ENCODE data around the gene TTL. TPM values are rescaled to one million over a fixed set of nuclear protein-coding genes. Genes with fewer than 3 reads are reported as not detected.

The TTL gene
- polyA plus RNA-seq, 3 donors, result 2.7 to 13.9 (median 5.4) TPM

DNA sequence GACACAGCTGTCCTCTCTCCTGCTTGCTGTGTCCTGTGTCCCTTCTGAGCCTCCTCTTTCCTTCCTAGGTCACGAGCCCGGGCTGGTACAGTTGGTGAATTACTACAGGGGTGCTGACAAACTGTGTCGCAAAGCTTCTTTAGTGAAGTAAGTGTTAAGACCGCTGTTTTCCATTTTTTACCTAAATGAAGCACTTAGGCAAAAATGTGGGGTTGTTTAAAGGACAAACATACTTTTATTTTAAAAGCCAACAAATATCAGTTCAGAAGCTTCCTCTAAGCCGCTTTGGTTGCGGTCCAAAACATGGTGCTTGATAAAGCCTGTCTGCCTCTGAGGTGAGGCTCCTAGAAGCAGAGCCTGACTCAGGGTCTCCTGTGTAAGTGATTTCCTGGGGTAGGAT is 3.9 kb downstream of the TTL start:
- intact Hi-C loops (cut with micrococcal nuclease), result no loop called here
- H3K27ac Mint-ChIP-seq, result peak overlapping the region in 1 of 7 donors; percentile 21

DNA sequence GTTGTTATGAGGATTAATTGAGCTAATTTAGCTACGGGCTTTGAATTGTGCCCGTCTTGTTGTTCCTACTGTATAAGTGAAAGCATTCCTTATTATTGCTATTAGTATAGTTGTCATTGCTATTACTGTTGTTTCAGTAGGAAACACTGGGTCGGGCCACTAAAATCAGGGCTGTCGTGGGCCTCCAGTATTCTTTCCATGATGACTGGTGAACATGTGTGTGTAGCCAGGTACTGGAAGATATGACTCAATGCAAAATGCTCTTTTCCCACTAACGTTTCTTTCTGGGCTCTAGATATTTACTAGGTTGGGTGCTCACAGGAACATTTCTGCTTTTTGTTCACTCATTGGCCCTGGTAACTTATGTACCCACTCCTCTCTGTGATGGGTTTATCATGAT is 4.9 kb downstream of the TTL start:
- no CpG with 5 or more reads among the region's 5 CpGs for WGBS (ENCODE audit: insufficient coverage)
- intact Hi-C loops (cut with micrococcal nuclease), result no loop called here
- no peaks in the 10 kb centered on the region for H3K27me3 ChIP-seq (ENCODE audit: control insufficient read depth in 2 of 2, insufficient read depth in 2 of 2, low read length in 2 of 2)
- no peak overlapping the region for H3K9ac ChIP-seq (ENCODE audit: insufficient read depth, low read length, poor library complexity, severe bottlenecking)
- H3K79me2 ChIP-seq (ENCODE audit: insufficient read depth, low read length), result peaks cover 53% of the 10 kb centered on the region
- DNase-seq, result no peak
- no peak overlapping the region for H3K4me3 ChIP-seq (replicated peaks in 1 of 3; ENCODE audit: low read depth in 2 of 3, low read length in 3 of 3)
- no peaks in the 10 kb centered on the region for H3K9me3 Mint-ChIP-seq
- no peaks in the 10 kb centered on the region for H3K27me3 Mint-ChIP-seq (ENCODE audit: low read depth in 3 of 3)
- H3K4me3 Mint-ChIP-seq, result no peak overlapping the region
- no peaks in the 10 kb centered on the region for H3K9me3 ChIP-seq (replicated peaks in 1 of 2; ENCODE audit: control insufficient read depth in 1 of 2, insufficient read depth in 1 of 2, low read length in 2 of 2)
- peaks cover 17 to 38% of the 10 kb centered on the region in 2 donors for H3K36me3 Mint-ChIP-seq
- no peak overlapping the region for H2AFZ ChIP-seq (ENCODE audit: insufficient read depth, low read depth, low read length, poor library complexity, severe bottlenecking)
- H3K4me1 ChIP-seq (ENCODE audit: control insufficient read depth in 1 of 2, insufficient read depth in 2 of 2, low read length in 2 of 2), result peaks cover 14 to 19% of the 10 kb centered on the region in 2 donors
- H4K20me1 ChIP-seq (ENCODE audit: insufficient read depth, low read length), result peaks cover 15% of the 10 kb centered on the region
- peaks cover 20% of the 10 kb centered on the region for H3K4me1 Mint-ChIP-seq
- peaks cover 9 to 30% of the 10 kb centered on the region in 2 donors for H3K36me3 ChIP-seq (replicated peaks in 1 of 2; ENCODE audit: control insufficient read depth in 1 of 2, insufficient read depth in 2 of 2, low read length in 2 of 2)
- no peak overlapping the region for H3K4me2 ChIP-seq (replicated peaks; ENCODE audit: extremely low read depth, low read length, poor library complexity, severe bottlenecking)
- TF ChIP-seq, protein P1, sequence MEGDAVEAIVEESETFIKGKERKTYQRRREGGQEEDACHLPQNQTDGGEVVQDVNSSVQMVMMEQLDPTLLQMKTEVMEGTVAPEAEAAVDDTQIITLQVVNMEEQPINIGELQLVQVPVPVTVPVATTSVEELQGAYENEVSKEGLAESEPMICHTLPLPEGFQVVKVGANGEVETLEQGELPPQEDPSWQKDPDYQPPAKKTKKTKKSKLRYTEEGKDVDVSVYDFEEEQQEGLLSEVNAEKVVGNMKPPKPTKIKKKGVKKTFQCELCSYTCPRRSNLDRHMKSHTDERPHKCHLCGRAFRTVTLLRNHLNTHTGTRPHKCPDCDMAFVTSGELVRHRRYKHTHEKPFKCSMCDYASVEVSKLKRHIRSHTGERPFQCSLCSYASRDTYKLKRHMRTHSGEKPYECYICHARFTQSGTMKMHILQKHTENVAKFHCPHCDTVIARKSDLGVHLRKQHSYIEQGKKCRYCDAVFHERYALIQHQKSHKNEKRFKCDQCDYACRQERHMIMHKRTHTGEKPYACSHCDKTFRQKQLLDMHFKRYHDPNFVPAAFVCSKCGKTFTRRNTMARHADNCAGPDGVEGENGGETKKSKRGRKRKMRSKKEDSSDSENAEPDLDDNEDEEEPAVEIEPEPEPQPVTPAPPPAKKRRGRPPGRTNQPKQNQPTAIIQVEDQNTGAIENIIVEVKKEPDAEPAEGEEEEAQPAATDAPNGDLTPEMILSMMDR (IDR thresholded peaks at IDR 0.05), result no peak
- no peak overlapping the region for H3K27ac ChIP-seq (ENCODE audit: low read depth in 1 of 2, low read length in 2 of 2)
- peak overlapping the region in 1 of 7 donors; percentile 5 for H3K27ac Mint-ChIP-seq

More for the DNA sequence above, 3.9 kb downstream of the TTL start:
- peaks cover 53% of the 10 kb centered on the region for H3K79me2 ChIP-seq (ENCODE audit: insufficient read depth, low read length)
- H3K36me3 ChIP-seq (replicated peaks in 1 of 2; ENCODE audit: control insufficient read depth in 1 of 2, insufficient read depth in 2 of 2, low read length in 2 of 2), result peaks cover 9 to 30% of the 10 kb centered on the region in 2 donors
- DNase-seq, result no peak
- no peaks in the 10 kb centered on the region for H3K9me3 Mint-ChIP-seq
- 100% methylated on average over 2 of the region's 6 CpGs for WGBS (ENCODE audit: insufficient coverage)
- H2AFZ ChIP-seq (ENCODE audit: insufficient read depth, low read depth, low read length, poor library complexity, severe bottlenecking), result no peak overlapping the region
- no peaks in the 10 kb centered on the region for H3K27me3 ChIP-seq (ENCODE audit: control insufficient read depth in 2 of 2, insufficient read depth in 2 of 2, low read length in 2 of 2)
- H3K27ac ChIP-seq (ENCODE audit: low read depth in 1 of 2, low read length in 2 of 2), result no peak overlapping the region
- TF ChIP-seq, protein P1 (IDR thresholded peaks at IDR 0.05), result no peak
- peaks cover 16 to 26% of the 10 kb centered on the region in 2 donors for H3K4me1 ChIP-seq (ENCODE audit: control insufficient read depth in 1 of 2, insufficient read depth in 2 of 2, low read length in 2 of 2)
- H4K20me1 ChIP-seq (ENCODE audit: insufficient read depth, low read length), result peaks cover 15% of the 10 kb centered on the region
- no peak overlapping the region for H3K4me2 ChIP-seq (replicated peaks; ENCODE audit: extremely low read depth, low read length, poor library complexity, severe bottlenecking)
- no peaks in the 10 kb centered on the region for H3K9me3 ChIP-seq (replicated peaks in 1 of 2; ENCODE audit: control insufficient read depth in 1 of 2, insufficient read depth in 1 of 2, low read length in 2 of 2)
- H3K4me1 Mint-ChIP-seq, result peaks cover 25% of the 10 kb centered on the region
- peaks cover 17 to 32% of the 10 kb centered on the region in 2 donors for H3K36me3 Mint-ChIP-seq
- no peak overlapping the region for H3K9ac ChIP-seq (ENCODE audit: insufficient read depth, low read length, poor library complexity, severe bottlenecking)
- no peak overlapping the region for H3K4me3 ChIP-seq (replicated peaks in 1 of 3; ENCODE audit: low read depth in 2 of 3, low read length in 3 of 3)
- H3K27me3 Mint-ChIP-seq (ENCODE audit: low read depth in 3 of 3), result no peaks in the 10 kb centered on the region
- no peak overlapping the region for H3K4me3 Mint-ChIP-seq

All from CD14-positive monocyte (primary cell).